HG03064 (cell line): ENCODE data around the gene SAE1.
"Not testable (repeated sequence)": the region's sequence is repeated elsewhere in the genome, so short reads cannot be mapped to it uniquely, and the experiment has no call there.

ENCODE experiments used
- ATAC-seq: cut with Tn5 transposase; IDR thresholded peaks from one replicate; pipeline ENCODE4 v1.9.1; 2021; ENCODE audit warnings: low read depth; ENCODE audit not compliant: unreplicated experiment

SAE1 gene

DNA sequence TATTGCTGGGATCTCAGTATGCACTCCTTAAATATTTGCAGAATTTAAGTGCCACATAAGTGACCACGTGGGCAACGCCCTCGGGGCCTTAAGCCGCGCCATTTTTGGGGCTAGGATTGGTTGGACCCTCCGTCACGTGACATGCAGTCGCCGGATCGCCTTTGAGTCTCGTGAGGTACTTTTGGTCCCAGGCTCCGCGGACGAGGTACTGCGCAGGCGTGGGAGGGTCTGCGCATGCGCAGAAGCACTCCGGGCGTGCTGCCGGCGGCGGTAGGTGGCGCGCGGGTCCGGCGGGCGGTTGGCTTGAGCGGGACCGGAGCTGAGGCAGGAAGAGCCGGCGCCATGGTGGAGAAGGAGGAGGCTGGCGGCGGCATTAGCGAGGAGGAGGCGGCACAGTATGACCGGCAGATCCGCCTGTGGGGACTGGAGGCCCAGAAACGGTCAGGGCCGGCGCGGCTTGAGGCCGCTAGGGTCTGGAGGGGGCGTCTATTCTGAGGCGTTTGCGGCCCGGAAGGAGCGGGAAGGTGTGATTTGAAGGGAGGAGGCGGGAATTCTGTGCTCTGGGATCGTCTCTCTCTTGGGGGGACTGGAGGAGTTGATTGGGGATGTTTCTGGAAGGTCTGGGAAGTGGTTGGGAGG, at the start of gene SAE1:
Gene SAE1, plus strand, starts transcription at position 247 of the 639 bp plus-strand sequence. Its CDS starts 96 bp downstream, at position 343.
- peak; percentile 64 for ATAC-seq

DNA sequence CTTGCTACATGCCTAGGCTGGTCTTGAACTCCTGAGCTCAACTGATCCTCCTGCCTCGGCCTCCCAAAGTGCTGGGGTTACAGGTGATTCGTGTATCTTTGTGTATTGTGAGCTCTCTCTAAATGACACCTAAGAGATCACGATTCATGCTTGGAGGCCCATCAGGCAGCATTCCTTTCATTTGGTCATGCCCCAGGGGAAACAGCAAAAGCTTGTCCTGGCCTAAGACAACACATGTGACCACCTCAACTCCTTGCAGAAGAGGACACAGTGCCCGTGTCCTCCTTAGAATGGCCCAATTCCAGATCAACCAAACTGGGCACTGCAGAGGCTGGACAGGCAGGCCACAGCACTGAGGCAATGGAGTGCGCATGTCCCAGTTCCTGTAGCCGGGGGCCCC, 49.5 kb upstream of the SAE1 start:
- ATAC-seq, result no peak

DNA sequence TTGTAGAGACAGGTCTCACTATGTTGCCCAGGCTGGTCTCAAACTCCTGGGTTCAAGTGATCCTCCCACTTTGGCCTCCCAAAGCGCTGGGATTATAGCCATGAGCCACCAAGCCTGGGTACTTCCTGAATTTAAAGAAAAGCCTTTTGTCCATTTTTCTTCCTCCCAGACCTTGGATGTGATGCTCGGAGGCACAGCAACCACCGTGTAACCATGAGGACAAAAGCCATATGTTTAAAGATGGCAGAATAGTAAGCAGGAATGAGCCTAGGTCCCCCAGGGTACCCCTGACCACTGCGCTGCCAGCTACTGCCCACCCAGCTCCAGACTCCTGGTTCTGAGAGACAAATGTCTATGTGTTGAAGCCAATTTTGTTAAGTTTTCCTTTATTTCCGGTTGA, 48.1 kb upstream of the SAE1 start:
- no peak for ATAC-seq

DNA sequence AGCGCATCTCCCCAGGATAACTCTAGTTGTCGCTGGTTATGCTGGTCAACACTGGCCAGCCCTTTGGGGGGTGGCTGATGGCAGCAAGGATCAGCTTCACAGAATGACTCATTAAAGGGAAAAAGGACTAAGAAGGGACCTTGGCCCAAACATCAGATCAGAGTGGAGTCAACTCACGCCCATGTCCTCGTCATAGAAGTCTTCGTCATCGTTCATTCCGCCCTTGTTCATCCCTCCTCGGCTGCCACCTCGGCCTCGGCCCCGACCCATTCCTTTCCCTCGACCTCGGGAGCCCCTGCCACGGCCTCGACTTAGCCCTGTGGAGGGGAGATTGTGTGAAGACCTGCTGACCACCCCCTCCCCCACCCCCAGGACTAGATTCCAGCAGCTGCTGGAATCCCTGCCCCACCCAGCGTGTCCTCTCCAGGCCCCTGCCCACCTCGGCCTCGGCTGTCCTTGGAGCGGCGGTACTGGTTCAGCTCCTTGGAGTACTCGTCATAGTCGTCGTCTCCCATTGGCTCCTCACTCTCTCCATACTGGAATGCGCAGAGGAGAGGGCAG, 45.7 kb upstream of the SAE1 start:
- ATAC-seq, result no peak

DNA sequence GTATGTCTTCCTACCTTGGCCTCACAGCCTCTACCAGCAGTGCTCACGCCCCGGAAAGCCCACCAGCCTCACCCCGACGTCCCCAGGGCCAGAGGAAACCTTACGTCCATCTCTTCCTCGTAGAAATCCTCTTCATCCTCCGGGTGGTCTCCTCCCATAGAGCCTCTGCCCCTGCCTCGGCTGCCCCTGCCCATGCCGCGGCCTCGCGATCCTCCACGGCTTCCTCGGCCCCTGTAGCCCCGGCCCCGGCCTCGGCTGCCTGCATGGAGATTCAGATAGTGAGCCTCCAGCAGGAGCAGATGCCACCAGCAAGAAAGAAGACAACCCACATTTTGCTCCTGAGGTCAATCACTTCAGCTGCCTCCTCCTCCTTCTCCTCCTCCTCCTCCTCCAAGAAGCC, 44.4 kb upstream of the SAE1 start:
- no peak for ATAC-seq

DNA sequence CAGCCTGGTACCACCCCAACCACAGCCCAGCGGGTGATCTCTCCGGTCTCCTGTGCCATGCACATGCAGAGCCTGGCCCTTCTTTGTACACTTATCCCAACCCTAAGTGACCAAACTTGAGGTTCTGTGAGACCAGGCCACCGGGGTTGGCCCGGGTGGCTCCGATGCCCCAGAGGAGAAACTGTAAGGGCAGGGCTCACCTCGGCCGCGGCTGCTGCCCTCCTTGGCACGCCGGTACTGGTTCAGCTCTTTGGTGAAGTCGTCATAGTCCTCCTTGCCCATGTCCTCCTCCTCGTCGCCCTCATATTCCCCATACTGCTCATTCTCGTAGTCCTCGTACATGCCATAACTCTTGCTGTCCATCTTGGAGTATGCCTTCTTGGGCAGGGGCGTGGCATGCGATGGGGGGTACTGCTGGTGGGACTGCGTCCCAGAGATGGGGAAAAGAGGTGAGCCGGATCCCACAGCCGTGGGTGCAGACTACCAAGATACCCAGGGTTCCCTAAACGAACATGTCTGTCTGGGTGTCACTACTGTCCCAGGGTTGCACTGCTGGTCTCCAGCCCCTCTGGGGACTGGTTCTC, 40.8 kb upstream of the SAE1 start:
- no peak for ATAC-seq

DNA sequence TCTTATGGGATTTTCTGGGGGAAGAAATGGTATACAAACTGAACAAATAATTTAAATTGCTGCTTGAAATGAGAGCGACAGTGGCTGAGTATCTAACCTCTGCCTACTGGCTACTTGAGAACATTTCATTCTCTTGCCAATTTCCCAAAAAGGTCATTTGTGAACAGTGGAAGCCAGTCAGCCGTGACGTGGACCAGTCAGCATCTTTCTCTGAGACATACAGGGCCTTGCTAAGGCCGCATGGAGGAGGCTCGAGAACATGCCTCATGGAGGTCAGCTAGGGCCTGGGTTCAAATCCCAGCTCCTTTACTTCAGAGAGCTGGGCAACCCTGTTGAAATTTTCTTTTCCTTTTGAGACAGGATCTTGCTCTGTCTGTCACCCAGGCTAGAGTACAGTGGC, 37.4 kb upstream of the SAE1 start:
- no peak for ATAC-seq

DNA sequence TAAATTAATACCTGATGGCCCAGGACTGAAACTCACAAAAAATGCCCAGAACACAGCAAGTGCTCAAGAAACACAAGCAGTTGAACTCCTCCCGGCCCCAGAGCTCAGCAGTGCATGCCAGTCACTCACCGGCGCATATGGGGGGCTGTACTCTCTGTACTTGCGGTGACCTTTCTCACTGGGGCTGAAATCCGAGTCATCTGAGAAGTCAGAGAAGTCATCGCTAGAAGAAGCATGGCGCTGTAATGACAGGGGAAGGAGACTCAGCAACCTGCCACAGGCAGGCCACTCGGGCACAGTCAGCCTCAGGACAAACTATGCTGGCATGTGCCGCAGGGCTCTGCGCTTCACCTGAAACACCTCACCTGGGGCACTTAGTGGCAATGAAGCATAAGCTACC, 36.8 kb upstream of the SAE1 start:
- no peak for ATAC-seq

DNA sequence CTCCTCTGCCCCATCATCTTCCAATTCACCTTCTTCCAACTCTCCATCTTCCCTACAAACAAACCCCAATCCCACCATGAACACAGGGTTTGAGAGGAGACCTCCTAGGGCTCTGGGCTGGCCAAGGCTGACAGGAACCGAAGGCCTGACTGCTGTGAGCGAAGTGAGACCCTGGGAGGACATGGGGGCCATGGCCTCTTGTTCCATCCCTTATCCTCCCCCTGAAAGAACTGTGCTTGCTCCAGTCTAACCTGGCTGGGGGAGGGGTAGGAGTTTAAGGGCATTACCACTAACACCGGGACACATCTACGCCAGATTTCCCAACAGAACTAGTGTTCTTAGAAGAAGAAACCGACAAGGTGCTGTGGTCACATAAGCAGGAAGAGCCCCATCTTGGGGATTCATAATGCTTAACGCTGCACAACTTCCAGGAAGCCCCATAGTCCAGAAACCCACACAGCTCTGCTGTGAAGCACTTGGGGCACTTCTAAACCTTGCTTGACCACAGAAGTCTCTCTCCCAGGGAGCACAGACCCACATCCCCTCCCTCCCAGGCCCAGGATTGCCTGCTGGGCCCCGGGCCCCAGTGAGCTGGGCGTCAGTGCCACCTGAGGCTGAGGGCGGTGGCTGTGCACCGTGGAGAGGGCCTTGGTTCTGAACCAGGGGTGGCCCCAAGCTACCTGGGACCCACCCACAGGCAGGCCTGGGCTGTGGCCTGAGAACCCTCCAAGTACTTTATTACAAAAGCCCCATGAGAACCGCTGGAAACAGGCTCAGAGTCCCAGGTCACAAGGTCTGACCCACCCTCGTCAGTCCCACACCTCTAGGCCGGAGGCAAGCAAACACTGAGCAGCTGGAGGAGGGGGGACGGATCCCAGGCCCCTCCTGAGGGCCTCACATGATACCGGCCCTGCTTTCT, 35.8 kb upstream of the SAE1 start:
- ATAC-seq, result no peak

DNA sequence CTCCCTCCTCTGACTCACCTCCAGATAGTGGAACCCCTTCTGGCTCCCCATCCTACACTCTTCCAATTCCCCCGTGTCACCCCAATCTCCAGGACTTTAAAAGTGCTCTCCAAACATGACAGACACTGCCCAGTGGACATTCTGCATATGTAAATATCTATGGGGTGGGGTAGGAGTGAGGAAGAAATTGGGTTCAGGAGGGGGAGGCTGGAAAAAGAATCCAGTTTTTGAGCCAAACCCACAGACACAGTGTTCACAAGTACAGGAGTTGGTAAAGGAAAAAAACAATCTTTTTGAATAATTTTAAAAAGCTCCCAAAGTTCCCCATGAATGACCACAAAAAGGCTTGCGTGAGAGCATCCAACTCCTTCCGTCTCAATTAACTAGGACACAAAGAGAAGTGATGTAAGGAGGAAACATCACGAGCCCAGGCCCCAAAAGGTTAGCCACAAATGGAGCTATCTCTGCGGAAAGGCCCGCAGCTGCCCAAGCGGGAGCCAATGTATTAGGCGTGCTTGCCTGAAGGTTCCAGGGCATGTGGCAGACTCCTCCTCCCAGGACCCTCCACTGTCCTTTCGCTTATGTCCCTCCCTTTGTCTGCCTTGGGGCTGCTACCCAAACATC, 35.0 kb upstream of the SAE1 start:
- no peak for ATAC-seq

DNA sequence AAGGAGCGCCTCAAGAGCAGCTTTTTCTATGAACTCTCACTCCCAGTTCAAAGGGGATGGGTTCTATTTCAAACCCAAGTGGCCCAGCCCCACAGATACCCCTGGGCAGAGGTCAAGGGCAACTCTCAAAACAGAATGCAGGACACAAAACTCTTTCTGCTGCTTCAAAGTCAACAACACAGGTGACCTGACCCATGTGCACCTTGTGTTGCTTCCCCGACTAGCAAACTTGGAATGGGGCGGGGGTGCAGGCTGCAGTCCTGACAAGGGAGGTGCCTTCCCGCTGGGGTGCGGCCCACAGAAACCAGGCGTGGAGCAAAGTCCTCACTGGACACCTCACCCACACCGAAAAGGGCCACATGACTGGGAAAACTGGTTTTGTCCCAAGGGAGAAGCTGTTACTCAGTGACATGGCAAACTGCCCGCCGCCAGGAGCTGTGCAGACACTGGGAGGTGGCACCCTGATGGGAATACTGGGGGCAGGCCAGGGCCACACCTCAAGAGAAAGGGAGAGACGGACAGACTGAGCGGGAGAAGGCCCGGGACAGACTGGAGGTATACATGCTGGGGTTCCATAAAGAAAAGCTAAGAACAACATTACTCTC, 34.4 kb upstream of the SAE1 start:
- no peak for ATAC-seq

DNA sequence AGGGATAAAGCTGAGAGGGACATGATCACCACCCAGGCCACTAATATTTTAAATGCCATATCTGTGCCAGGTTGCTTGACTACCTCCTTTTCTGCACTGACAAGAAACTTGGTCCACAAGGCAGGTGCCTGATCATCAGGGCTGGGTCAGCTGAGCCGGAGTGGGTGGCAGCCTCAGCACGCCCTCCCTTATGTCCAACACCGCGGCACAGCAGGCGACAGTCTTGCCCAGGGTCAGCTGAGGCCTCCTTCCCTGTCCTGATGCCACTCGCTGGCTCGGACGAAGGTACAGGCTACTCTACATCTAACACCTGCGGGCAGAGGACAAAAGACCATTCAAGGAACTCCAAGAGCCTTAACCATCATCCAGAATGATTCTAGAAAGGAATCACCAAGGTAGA, 33.9 kb upstream of the SAE1 start:
- ATAC-seq, result no peak

DNA sequence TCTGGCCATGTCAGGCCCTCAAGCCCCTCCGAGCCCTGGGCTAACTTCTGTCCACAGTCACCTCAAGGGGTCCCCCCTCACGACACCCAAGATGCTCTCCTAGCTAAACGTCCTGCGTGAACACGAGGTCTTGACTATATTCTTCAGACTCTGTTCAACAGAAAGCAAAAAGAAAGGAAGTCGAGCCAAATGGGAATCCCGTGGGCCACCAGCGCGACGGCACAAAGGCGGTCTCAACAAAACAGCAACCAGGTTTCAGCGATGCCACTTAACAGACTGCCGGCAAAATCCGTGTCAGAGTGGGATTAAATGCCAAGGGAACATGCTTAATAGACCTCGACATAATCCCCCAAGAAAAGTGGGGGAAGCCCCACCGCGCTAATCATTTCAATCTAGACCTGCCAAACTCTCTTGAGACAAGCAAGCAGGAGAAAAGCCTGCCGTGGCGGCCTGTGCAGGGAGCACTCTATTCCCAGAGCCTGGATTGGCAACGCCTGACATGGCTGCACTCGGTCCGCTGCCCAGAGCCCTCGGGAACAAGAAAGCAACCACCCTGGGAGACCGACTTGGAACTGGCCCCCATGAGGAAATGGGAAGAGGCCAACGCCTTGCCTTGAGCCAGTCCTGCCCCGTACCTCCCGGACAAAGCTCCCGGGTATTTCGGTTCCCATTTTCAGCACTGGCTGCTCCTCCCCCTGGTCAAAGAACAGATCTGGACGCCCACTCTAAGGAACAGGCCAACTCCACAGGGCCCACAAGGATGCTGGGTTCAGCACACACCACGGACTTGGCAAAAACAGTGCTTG, 33.0 kb upstream of the SAE1 start:
- no peak for ATAC-seq

DNA sequence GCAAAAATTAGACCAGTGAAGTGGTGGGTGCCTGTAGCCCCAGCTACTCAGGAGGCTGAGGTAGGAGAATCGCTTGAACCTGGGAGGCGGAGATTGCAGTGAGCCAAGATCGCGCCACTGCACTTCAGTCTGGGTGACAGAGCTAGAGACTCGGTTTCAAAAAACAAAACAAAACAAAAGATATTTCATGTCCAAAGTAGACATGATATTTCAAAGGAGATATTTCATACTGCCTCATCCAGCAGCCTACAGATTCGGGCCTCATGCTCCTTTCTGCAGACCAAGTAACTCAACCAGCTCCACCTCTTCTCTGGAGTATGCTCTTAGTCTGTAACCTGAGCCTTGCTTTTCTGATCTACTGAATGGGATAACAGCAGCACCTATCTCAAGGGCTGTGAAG, 32.0 kb upstream of the SAE1 start:
- ATAC-seq, result no peak

DNA sequence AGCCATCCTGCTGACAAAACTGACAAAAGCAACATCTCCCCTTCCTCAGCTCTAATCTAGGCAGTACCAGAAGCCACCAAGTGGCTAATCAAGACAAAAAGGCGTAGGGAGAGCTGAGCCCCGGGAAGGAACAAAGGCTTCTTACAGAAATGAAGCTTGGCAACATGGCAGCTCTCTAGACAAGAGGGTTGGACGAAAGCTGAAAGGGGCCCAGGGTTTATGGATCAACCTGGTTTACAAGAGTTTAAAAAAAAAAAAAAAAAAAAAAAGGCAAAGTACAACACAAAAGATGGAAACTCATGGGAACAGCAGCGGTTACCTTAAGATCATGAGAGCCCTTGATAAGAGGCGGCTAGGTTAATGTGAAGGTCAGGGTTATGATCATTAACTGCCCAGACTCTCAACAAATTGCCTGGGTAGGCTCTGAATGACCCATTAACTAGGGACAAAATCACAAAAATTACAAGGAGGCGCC, 31.0 kb upstream of the SAE1 start:
- no peak for ATAC-seq

DNA sequence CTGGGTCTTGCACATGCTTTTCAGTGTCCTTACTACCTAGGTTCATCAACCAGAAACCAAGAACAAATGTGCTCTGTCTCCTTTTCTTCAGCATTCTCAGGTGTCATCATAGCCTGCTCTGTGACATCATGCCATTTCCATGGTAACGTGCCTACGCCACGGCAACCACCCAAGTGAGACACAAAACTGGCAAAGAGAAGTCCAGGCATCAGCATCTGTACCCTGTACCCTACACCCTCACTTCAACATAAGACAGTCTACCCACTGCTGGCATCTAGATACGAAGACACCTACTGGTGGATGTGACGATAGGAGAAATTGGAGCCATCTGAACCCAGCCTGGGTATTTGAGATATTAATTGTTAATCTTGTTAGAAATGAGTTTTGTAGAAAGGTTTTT, 30.3 kb upstream of the SAE1 start:
- no peak for ATAC-seq

DNA sequence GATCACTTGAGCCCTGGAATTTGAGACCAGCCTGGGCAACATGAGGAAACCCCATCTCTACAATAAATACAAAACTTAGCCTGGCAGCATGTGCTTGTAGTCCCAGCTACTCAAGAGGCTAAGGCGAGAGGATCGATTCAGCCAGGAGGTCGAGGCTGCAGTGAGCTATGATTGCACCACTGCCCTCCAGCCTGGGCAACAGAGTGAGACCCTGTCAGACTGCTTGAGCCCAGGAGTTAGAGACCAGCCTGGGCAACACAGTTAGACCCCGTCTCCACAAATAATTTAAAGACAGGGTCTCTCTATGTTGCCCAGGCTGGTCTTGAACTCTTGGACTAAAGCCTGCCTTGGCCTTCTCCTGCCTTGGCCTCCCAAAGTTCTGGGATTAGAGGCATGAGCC, 29.5 kb upstream of the SAE1 start:
- ATAC-seq, result not testable (repeated sequence)

DNA sequence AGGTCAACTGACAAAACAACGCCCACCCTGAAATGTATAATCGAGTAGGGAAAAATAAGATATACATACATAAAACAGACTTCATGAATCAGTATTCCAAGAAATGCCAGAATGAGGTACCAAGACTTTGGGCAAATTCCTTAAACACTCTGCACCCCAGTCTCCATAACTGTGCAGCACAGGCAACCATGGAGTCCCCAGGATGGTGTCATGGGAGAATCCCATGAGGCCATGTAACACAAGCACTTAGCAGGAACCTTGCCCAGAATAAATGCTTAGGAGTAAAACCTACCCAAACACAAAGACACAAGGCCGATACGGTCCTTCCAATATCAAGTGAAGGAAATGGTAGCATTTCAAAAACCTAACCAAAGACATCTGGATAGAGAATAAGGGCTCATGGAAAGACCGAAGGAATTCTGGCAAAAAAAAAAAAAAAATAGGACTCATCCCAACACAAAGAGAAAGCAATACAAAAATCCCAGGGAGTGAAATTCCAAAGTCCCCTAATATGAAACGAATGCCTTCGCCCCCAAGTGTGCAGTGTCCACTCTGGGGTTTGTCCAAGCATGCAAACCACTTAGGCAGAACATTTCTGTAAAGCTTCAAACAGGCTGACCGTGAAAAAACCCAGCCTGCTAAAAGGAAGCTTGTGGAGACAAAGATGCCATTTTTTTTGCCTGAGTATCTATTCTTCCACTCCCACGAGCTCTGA, 28.1 kb upstream of the SAE1 start:
- ATAC-seq, result no peak

DNA sequence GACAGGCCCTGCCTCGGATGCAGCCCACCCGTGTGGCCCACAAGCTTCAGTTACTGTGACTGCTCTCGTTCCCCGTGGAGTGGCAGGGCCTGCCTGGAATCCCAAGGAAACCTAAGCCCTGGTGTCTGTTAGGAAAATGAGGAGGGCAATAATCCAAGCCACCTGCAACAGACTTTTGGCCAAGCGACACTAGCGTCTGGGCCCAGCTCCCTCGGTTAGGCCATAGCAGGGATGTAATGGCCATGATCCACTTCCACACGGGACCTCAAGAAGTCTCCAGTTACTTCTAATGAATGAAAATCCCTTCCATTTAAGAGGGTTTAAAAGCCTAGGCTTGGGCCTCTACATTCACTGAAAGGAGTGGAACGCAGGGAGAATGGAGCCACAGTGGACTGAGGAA, 26.0 kb upstream of the SAE1 start:
- ATAC-seq, result no peak
